Measurements from ENCODE around the gene G0S2.

- no peak for TF ChIP-seq ZNF384 (IDR thresholded peaks at IDR 0.05; ENCODE audit: borderline replicate concordance, low read depth, low read length)
- no peak for TF ChIP-seq BCL11A (IDR thresholded peaks at IDR 0.05; ENCODE audit: low read depth, low read length)
- TF ChIP-seq CTCF (IDR thresholded peaks at IDR 0.05 in 2 of 3, conservative IDR thresholded peaks at IDR 0.05 in 1 of 3; ENCODE audit: control insufficient read depth in 2 of 3, extremely low read depth in 1 of 3, insufficient read depth in 1 of 3, low read depth in 3 of 3, low read length in 3 of 3): no peak
- TF ChIP-seq NFIC (IDR thresholded peaks at IDR 0.05; ENCODE audit: low read depth, low read length): no peak
- TF ChIP-seq SMARCA5 (IDR thresholded peaks at IDR 0.05): no peak
- no peak for TF ChIP-seq MAX (IDR thresholded peaks at IDR 0.05; ENCODE audit: low read depth, low read length)
- TF ChIP-seq ZBTB11 (CRISPR knock-in tag; IDR thresholded peaks at IDR 0.05): no peak
- no peak for TF ChIP-seq CEBPB (IDR thresholded peaks at IDR 0.05; ENCODE audit: borderline replicate concordance in 1 of 2, low read depth in 2 of 2, low read length in 2 of 2)
- no peak for TF ChIP-seq TAF1 (IDR thresholded peaks at IDR 0.05; ENCODE audit: borderline replicate concordance, low read depth, low read length)
- TF ChIP-seq TBL1XR1 (IDR thresholded peaks at IDR 0.05; ENCODE audit: low read depth, low read length): no peak
- TF ChIP-seq USF2 (IDR thresholded peaks at IDR 0.05; ENCODE audit: borderline replicate concordance, low read depth, low read length): no peak
- no peak for TF ChIP-seq SRF (IDR thresholded peaks at IDR 0.05; ENCODE audit: low read depth in 2 of 2, low read length in 2 of 2)
- TF ChIP-seq NBN (IDR thresholded peaks at IDR 0.05): no peak
- no peak for TF ChIP-seq CUX1 (IDR thresholded peaks at IDR 0.05; ENCODE audit: insufficient replicate concordance, low read depth, low read length)
These were observed 45.6 kb downstream of the G0S2 start for GRCh38 chr1:209720826-209721225.

Measured in GM12878 (cell line).